IMR-90 (cell line): ENCODE results near the gene MALT1. TPM values are rescaled to one million over a fixed set of nuclear protein-coding genes. Genes with fewer than 3 reads are reported as not detected.
A peak's percentile ranks its signal among the peaks of the same experiment; 100 is the strongest.

ENCODE experiments used
- ATAC-seq: fragments of 200-7000 bp; cut with Tn5 transposase; 2 replicates; pipeline ENCODE4 v1.9.1; 2020; ENCODE audit warnings: low read depth, mild to moderate bottlenecking, moderate library complexity
- BruUV-seq: library from RNA; stranded (reverse); fragments of 400-500 nt; replicated peaks from 2 replicates; lab custom pipeline; 2021; lab: Mats Ljungman, UMichigan
- CTCF ChIA-PET: fragments of 300-600 bp; formaldehyde crosslinking; extraction: SDS; loops from one replicate; lab custom pipeline; 2021; ENCODE audit warnings: antibody characterized with exemption; lab: Yijun Ruan, JAX
- POLR2A ChIA-PET: fragments of 300-600 bp; sonication (Branson Sonifier 250); formaldehyde crosslinking; loops from one replicate; lab custom pipeline; 2022; ENCODE audit warnings: antibody characterized with exemption; ENCODE audit not compliant: unreplicated experiment; lab: Charles Lee
- DNase-seq: peaks from one replicate; pipeline ENCODE4 v3.0.0; 2013
- H2AFZ ChIP-seq: replicated peaks from 2 replicates; pipeline ENCODE3; 2013; ENCODE audit warnings: low read length, mild to moderate bottlenecking; ENCODE audit not compliant: poor library complexity
- H2AK5ac ChIP-seq: 2 replicates; pipeline ENCODE4 v1.6.1; 2013; ENCODE audit warnings: low read depth, low read length, inconsistent platforms
- H2AK9ac ChIP-seq: replicated peaks from 2 replicates; pipeline ENCODE3; 2013; ENCODE audit warnings: mild to moderate bottlenecking, low read depth, low read length, moderate library complexity; ENCODE audit not compliant: poor library complexity
- H2BK120ac ChIP-seq: 2 replicates; pipeline ENCODE4 v1.6.1; 2013; ENCODE audit warnings: low read depth, low read length, inconsistent platforms
- H2BK15ac ChIP-seq: 3 replicates; pipeline ENCODE4 v1.6.1; 2013; ENCODE audit warnings: low read depth, low read length, inconsistent platforms
- H2BK20ac ChIP-seq: 2 replicates; pipeline ENCODE4 v1.6.1; 2013; ENCODE audit warnings: low read depth, mild to moderate bottlenecking, inconsistent platforms, low read length, moderate library complexity
- H2BK5ac ChIP-seq: 2 replicates; pipeline ENCODE4 v1.6.1; 2013; ENCODE audit warnings: mild to moderate bottlenecking, low read depth, low read length, inconsistent platforms; ENCODE audit not compliant: poor library complexity, severe bottlenecking
- H3K14ac ChIP-seq: replicated peaks from 2 replicates; pipeline ENCODE4 v1.6.1; 2013; ENCODE audit warnings: low read depth, low read length, inconsistent platforms
- H3K18ac ChIP-seq: 2 replicates; pipeline ENCODE4 v1.6.1; 2013; ENCODE audit warnings: low read depth, low read length, control low read depth
- H3K23ac ChIP-seq: 2 replicates; pipeline ENCODE4 v1.6.1; 2013; ENCODE audit warnings: low read depth, low read length, inconsistent platforms
- H3K27ac ChIP-seq: 2 replicates; pipeline ENCODE4 v1.5.1; 2013; ENCODE audit warnings: mild to moderate bottlenecking, control low read depth, low read length; ENCODE audit not compliant: insufficient read depth
- H3K27me3 ChIP-seq: 2 replicates; pipeline ENCODE4 v1.6.1; 2013; ENCODE audit warnings: low read length; ENCODE audit not compliant: control insufficient read depth, insufficient read depth
- H3K36me3 ChIP-seq: 2 replicates; pipeline ENCODE4 v1.6.1; 2013; ENCODE audit warnings: low read length, mixed read lengths; ENCODE audit not compliant: control insufficient read depth, insufficient read depth
- H3K4ac ChIP-seq: 2 replicates; pipeline ENCODE4 v1.6.1; 2013; ENCODE audit warnings: low read depth, low read length, inconsistent platforms
- H3K4me1 ChIP-seq: 2 replicates; pipeline ENCODE4 v1.6.1; 2013; ENCODE audit warnings: low read length, mixed read lengths; ENCODE audit not compliant: control insufficient read depth, insufficient read depth
- H3K4me2 ChIP-seq: 2 replicates; pipeline ENCODE4 v1.6.1; 2013; ENCODE audit warnings: low read depth, mild to moderate bottlenecking, control low read depth, low read length, moderate library complexity
- H3K4me3 ChIP-seq: 2 replicates; pipeline ENCODE4 v1.5.1; 2013; ENCODE audit warnings: low read depth, mild to moderate bottlenecking, control low read depth, low read length, moderate library complexity; ENCODE audit not compliant: insufficient read depth
- H3K56ac ChIP-seq: 2 replicates; pipeline ENCODE4 v1.6.1; 2013; ENCODE audit warnings: low read length, inconsistent platforms; ENCODE audit not compliant: insufficient read depth; ENCODE audit errors: extremely low read depth
- H3K79me1 ChIP-seq, 2 experiments: 2 replicates each; pipeline ENCODE4 v1.6.1; 2013; ENCODE audit warnings: low read length in 2 of 2, inconsistent platforms in 1 of 2, low read depth in 1 of 2
- H3K9ac ChIP-seq: 2 replicates; pipeline ENCODE4 v1.6.1; 2013; ENCODE audit warnings: low read depth, low read length, control low read depth
- H3K9me1 ChIP-seq: 2 replicates; pipeline ENCODE4 v1.6.1; 2013; ENCODE audit warnings: low read length, inconsistent platforms; ENCODE audit not compliant: insufficient read depth
- H3K9me3 ChIP-seq: 2 replicates; pipeline ENCODE4 v1.6.1; 2013; ENCODE audit warnings: low read length; ENCODE audit not compliant: control insufficient read depth, insufficient read depth
- H4K20me1 ChIP-seq: 2 replicates; pipeline ENCODE4 v1.6.1; 2013; ENCODE audit warnings: low read length, inconsistent platforms; ENCODE audit not compliant: insufficient read depth
- H4K5ac ChIP-seq: 2 replicates; pipeline ENCODE4 v1.6.1; 2013; ENCODE audit warnings: mild to moderate bottlenecking, low read depth, low read length, control low read depth
- H4K8ac ChIP-seq, 2 experiments: 2 replicates each; pipeline ENCODE4 v1.6.1; 2013; ENCODE audit warnings: low read depth in 2 of 2, low read length in 2 of 2, control low read depth in 1 of 2, inconsistent platforms in 1 of 2
- H4K91ac ChIP-seq: 2 replicates; pipeline ENCODE4 v1.6.1; 2013; ENCODE audit warnings: low read depth, low read length, inconsistent platforms; ENCODE audit not compliant: insufficient read depth
- BHLHE40 ChIP-seq: fragments of 150-350 bp; IDR thresholded peaks from 2 replicates; pipeline ENCODE4 v1.6.1; 2016; ENCODE audit warnings: mild to moderate bottlenecking, low read depth, low read length
- CEBPB ChIP-seq: IDR thresholded peaks from 2 replicates; pipeline ENCODE4 v1.6.1; 2012; ENCODE audit warnings: low read depth, low read length, improper control_type of control experiment
- CHD1 ChIP-seq: IDR thresholded peaks from 2 replicates; pipeline ENCODE4 v1.6.1; 2012; ENCODE audit warnings: low read depth, low read length, improper control_type of control experiment
- FOS ChIP-seq: fragments of 150-350 bp; IDR thresholded peaks from 2 replicates; pipeline ENCODE4 v1.6.1; 2016; ENCODE audit warnings: low read depth, low read length
- MAFK ChIP-seq: IDR thresholded peaks from 2 replicates; pipeline ENCODE4 v1.6.1; 2012; ENCODE audit warnings: low read depth, low read length, improper control_type of control experiment
- MAZ ChIP-seq: IDR thresholded peaks from 2 replicates; pipeline ENCODE4 v1.6.1; 2012; ENCODE audit warnings: low read depth, mild to moderate bottlenecking, low read length, improper control_type of control experiment, moderate library complexity, borderline replicate concordance
- MXI1 ChIP-seq: IDR thresholded peaks from 2 replicates; pipeline ENCODE4 v1.6.1; 2012; ENCODE audit warnings: low read depth, mild to moderate bottlenecking, low read length, moderate library complexity, borderline replicate concordance
- NFE2L2 ChIP-seq: fragments of 150-350 bp; IDR thresholded peaks from 2 replicates; pipeline ENCODE4 v1.6.1; 2016; ENCODE audit warnings: low read depth, mild to moderate bottlenecking, low read length
- POLR2A ChIP-seq: IDR thresholded peaks from 2 replicates; pipeline ENCODE4 v1.6.1; 2012; ENCODE audit warnings: mild to moderate bottlenecking, low read depth, low read length
- RAD21 ChIP-seq: IDR thresholded peaks from 2 replicates; pipeline ENCODE4 v1.6.1; 2012; ENCODE audit warnings: low read length, improper control_type of control experiment
- RCOR1 ChIP-seq: IDR thresholded peaks from 2 replicates; pipeline ENCODE4 v1.6.1; 2012; ENCODE audit warnings: mild to moderate bottlenecking, low read length, improper control_type of control experiment; ENCODE audit not compliant: insufficient replicate concordance
- RFX5 ChIP-seq: IDR thresholded peaks from 2 replicates; pipeline ENCODE4 v1.8.0; 2012; ENCODE audit warnings: low read depth, mild to moderate bottlenecking, low read length, moderate library complexity
- SMC3 ChIP-seq: fragments of 150-350 bp; IDR thresholded peaks from 2 replicates; pipeline ENCODE4 v1.6.1; 2016; ENCODE audit warnings: low read depth, mild to moderate bottlenecking, antibody characterized with exemption, low read length, moderate library complexity
- WGBS, 2 experiments: methylation state at CpG; one replicate each; pipeline versions ENCODE4 v1.1.5 to v1.1.7; 2013; ENCODE audit warnings: missing lambda C conversion rate in 2 of 2; ENCODE audit not compliant: insufficient read length in 1 of 2; ENCODE audit errors: extremely low coverage in 2 of 2; 5-methylcytosine and 5-hydroxymethylcytosine counted together
- dilution Hi-C: fragments of 300-500 bp; cut with HindIII; formaldehyde crosslinking; loops from one replicate; pipeline ENCODE4 v1.14.3; 2018; ENCODE audit warnings: low sequenced_read_pairs; ENCODE audit not compliant: unreplicated experiment
- in situ Hi-C: fragments of 300-500 bp; cut with MboI; formaldehyde crosslinking; loops from 3 replicates; pipeline ENCODE4 v1.14.3; 2019; ENCODE audit warnings: low sequenced_read_pairs, inconsistent platforms, mixed read lengths
- intact Hi-C: fragments of 100-400 bp; cut with micrococcal nuclease; formaldehyde crosslinking; loops from 2 replicates; pipeline ENCODE4 v1.10.0; 2022
- polyA plus RNA-seq, 3 experiments: library from polyadenylated mRNA; depleted of rRNA; stranded (reverse); fragments of >200 nt; gene quantifications; 2 replicates each; pipeline ENCODE4 v1.2.3, GENCODE V29; 2012; ENCODE audit warnings: low replicate concordance in 1 of 3
- total RNA-seq: library from RNA; depleted of rRNA; stranded (reverse); fragments of >200 nt; gene quantifications from 2 replicates; pipeline ENCODE4 v1.2.3, GENCODE V29; 2012
- TF ChIP-seq, protein P1 (sequence below): fragments of 150-350 bp; IDR thresholded peaks from 2 replicates; pipeline ENCODE4 v1.6.1; 2016; ENCODE audit warnings: low read depth, mild to moderate bottlenecking, low read length, moderate library complexity, borderline replicate concordance
- TF ChIP-seq, protein P2 (sequence below): fragments of 150-350 bp; IDR thresholded peaks from 2 replicates; pipeline ENCODE4 v1.6.1; 2017; ENCODE audit warnings: mild to moderate bottlenecking, antibody characterized with exemption, low read length, low read depth

Gene MALT1
- total and polyA plus RNA-seq, 2 of the 4 experiments (the other 2 are of a cell fraction): 8.3 to 25.3 TPM

DNA sequence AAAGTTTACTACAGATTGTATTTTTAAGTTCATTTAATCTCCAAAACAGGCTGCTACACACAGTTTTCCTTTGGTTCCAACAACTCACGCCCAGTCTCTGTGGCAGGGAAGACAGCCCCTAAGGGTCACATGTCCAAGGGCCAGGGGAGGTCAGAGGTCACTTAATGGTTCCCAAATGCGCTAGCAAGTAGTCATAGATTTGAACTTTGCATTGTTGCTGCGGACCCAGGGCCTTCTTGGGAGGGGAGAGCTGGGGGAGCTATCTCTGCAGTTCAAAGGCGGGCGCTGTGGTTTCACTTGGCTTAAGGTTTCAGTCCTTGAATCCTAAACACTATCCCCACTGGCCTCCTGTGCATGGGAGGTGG, 118.6 kb downstream of the MALT1 start (continued):
- TF ChIP-seq RFX5: no peak
- TF ChIP-seq RCOR1: no peak
- TF ChIP-seq, protein P1, sequence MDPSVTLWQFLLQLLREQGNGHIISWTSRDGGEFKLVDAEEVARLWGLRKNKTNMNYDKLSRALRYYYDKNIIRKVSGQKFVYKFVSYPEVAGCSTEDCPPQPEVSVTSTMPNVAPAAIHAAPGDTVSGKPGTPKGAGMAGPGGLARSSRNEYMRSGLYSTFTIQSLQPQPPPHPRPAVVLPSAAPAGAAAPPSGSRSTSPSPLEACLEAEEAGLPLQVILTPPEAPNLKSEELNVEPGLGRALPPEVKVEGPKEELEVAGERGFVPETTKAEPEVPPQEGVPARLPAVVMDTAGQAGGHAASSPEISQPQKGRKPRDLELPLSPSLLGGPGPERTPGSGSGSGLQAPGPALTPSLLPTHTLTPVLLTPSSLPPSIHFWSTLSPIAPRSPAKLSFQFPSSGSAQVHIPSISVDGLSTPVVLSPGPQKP: no peak
- TF ChIP-seq RAD21: no peak

DNA sequence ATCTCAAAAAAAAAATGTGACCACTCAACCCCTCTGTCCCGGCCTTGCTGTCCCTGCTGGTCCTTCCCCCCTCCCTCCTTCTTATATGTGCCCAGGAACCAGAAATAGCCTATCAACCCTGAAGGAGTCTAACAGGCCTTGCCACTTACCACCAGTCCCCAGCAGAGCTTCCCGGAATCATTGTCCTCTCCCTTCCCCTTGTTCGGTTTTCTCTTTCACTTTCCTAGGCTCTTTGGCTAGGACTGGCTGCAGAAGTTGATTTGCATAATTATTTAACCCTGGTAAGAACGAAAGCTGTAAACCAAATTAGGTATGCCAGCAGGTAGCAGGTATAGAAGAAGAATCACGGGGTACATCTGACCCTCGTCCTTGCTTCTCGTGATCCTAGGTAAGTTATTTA, 120.8 kb downstream of the MALT1 start:
- Histone ChIP-seq H3K4me2 (no peak overlapping the region), H4K5ac (no peak overlapping the region), H2AK9ac (no peak overlapping the region), H3K18ac (no peak overlapping the region), H3K4me3 (no peak overlapping the region), H3K9ac (no peak overlapping the region), H4K8ac (0 out of 4 replicates have a peak overlapping the region, but pooled peaks of 1 of the 2 experiments have one; percentile 9), H3K27ac (no peak overlapping the region), H3K27me3 (no peaks in the 10 kb centered on the region), H3K4ac (no peak overlapping the region), H3K14ac (no peak overlapping the region), H3K23ac (no peak overlapping the region), H4K20me1 (no peaks in the 10 kb centered on the region; the same call in 1 of the 2 replicates), H3K36me3 (no peaks in the 10 kb centered on the region), H2BK5ac (no peak overlapping the region), H3K79me1 (no peaks in the 10 kb centered on the region; a peak in 1 of 4 replicates), H3K9me1 (peaks cover 15% of the 10 kb centered on the region), H3K56ac (no peak overlapping the region), H3K9me3 (no peaks in the 10 kb centered on the region), H3K4me1 (peaks cover 16% of the 10 kb centered on the region), H4K91ac (peak overlapping the region; percentile 39; the same call in 1 of the 2 replicates), H2BK120ac (peak overlapping the region; percentile 33), H2BK15ac (0 out of 3 replicates have a peak overlapping the region, but pooled peaks have one; percentile 46), H2BK20ac (peak overlapping the region; percentile 47; the same call in 1 of the 2 replicates), H2AFZ (no peak overlapping the region), H2AK5ac (peak overlapping the region; percentile 58; the same call in 1 of the 2 replicates)
- POLR2A ChIA-PET: no interaction called here
- ATAC-seq (no peak), DNase-seq (no peak)
- TF ChIP-seq BHLHE40 (no peak), CEBPB (no peak), MAZ (no peak), FOS (no peak), MXI1 (no peak), MAFK (no peak), SMC3 (no peak), RFX5 (no peak), POLR2A (no peak), RCOR1 (no peak), CHD1 (no peak), NFE2L2 (no peak), RAD21 (no peak)
- TF ChIP-seq, protein P1: no peak
- TF ChIP-seq, protein P2, sequence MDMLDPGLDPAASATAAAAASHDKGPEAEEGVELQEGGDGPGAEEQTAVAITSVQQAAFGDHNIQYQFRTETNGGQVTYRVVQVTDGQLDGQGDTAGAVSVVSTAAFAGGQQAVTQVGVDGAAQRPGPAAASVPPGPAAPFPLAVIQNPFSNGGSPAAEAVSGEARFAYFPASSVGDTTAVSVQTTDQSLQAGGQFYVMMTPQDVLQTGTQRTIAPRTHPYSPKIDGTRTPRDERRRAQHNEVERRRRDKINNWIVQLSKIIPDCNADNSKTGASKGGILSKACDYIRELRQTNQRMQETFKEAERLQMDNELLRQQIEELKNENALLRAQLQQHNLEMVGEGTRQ: no peak
- intact Hi-C loops: no loop called here
- in situ Hi-C loops: no loop called here
- CTCF ChIA-PET: no interaction called here
- dilution Hi-C loops: loop anchor here (25.0 kb wide), 1 partner anchor 270 kb away; no protein-coding TSS in a partner anchor
- BruUV-seq: no TSS peak
- WGBS, 2 experiments: 100% methylated on average over 1 of the region's 7 CpGs; no CpG with 5 or more reads in 1 of the 2 experiments
